CD4-positive, alpha-beta T cell (primary cell): Measurements from ENCODE around the gene ESR2. TPM values are rescaled to one million over a fixed set of nuclear protein-coding genes. Genes with fewer than 3 reads are reported as not detected.

Experiments used
- ATAC-seq: fragments of 200-7000 bp; cut with Tn5 transposase; one replicate; pipeline ENCODE4 v1.10.0; 2022; ENCODE audit warnings: mild to moderate bottlenecking; ENCODE audit not compliant: poor library complexity
- CTCF ChIA-PET: fragments of 350-600 bp; sonication (Branson Sonifier 250); formaldehyde crosslinking; loops from one replicate; lab custom pipeline; 2021; ENCODE audit warnings: antibody characterized with exemption, inconsistent platforms; lab: Charles Lee
- POLR2A ChIA-PET: fragments of 350-600 bp; sonication (Branson Sonifier 250); formaldehyde crosslinking; loops from one replicate; lab custom pipeline; 2021; ENCODE audit warnings: antibody characterized with exemption, inconsistent platforms; lab: Charles Lee
- DNase-seq, 14 experiments: peaks; one replicate each; pipeline ENCODE4 v3.0.0-alpha.2; 2013 to 2020; ENCODE audit warnings: mixed read lengths in 2 of 14
- H3K27ac ChIP-seq, 2 donors: one replicate each; pipeline versions ENCODE4 v1.5.1 to v1.7.0; 2013; ENCODE audit warnings: low read length in 2 of 2, low read depth in 1 of 2, mild to moderate bottlenecking in 1 of 2
- H3K27me3 ChIP-seq, 2 experiments: 1 replicate in 1 of 2; 2 replicates in 1 of 2; pipeline versions ENCODE4 v1.6.1 to v1.7.0; 2013; ENCODE audit warnings: low read length in 2 of 2, control low read depth in 1 of 2, mild to moderate bottlenecking in 1 of 2, moderate library complexity in 1 of 2; ENCODE audit not compliant: insufficient read depth in 2 of 2, control insufficient read depth in 1 of 2
- H3K36me3 ChIP-seq: one replicate; pipeline ENCODE4 v1.6.1; 2013; ENCODE audit warnings: low read length, control low read depth; ENCODE audit not compliant: insufficient read depth
- H3K4me1 ChIP-seq: one replicate; pipeline ENCODE4 v1.6.1; 2013; ENCODE audit warnings: low read length, control low read depth; ENCODE audit not compliant: insufficient read depth
- H3K4me3 ChIP-seq: one replicate; pipeline ENCODE4 v1.5.1; 2013; ENCODE audit warnings: mild to moderate bottlenecking, low read length, moderate library complexity
- H3K9me3 ChIP-seq, 2 experiments: 1 replicate in 1 of 2; 2 replicates in 1 of 2; pipeline versions ENCODE4 v1.6.1 to v1.7.0; 2013; ENCODE audit warnings: low read length in 2 of 2, mild to moderate bottlenecking in 2 of 2, control low read depth in 1 of 2, moderate library complexity in 1 of 2; ENCODE audit not compliant: control insufficient read depth in 1 of 2, insufficient read depth in 1 of 2
- H3K27ac Mint-ChIP-seq: one replicate; pipeline ENCODE4 v1.8.0; 2020; ENCODE audit warnings: mixed read lengths
- H3K27me3 Mint-ChIP-seq: one replicate; pipeline ENCODE4 v1.8.0; 2021; ENCODE audit warnings: mixed read lengths
- H3K36me3 Mint-ChIP-seq: one replicate; pipeline ENCODE4 v1.8.0; 2021; ENCODE audit warnings: low read depth, mixed read lengths
- H3K4me1 Mint-ChIP-seq: one replicate; pipeline ENCODE4 v1.8.0; 2021; ENCODE audit warnings: low read depth, mixed read lengths
- H3K4me3 Mint-ChIP-seq: one replicate; pipeline ENCODE4 v1.8.0; 2020; ENCODE audit warnings: mild to moderate bottlenecking, mixed read lengths
- H3K9me3 Mint-ChIP-seq: one replicate; pipeline ENCODE4 v1.8.0; 2020; ENCODE audit warnings: mixed read lengths
- intact Hi-C, 2 experiments: fragments of 100-400 bp; cut with DNase I in 1 of 2; cut with micrococcal nuclease in 1 of 2; formaldehyde crosslinking; loops; one replicate each; pipeline versions ENCODE4 v1.15.1 to v1.9.0; 2023 to 2025; cut with DNase I, micrococcal nuclease
- total RNA-seq, 174 experiments: library from RNA in 2 of 174; stranded (reverse) in 2 of 174; gene quantifications; one replicate each; pipeline ENCODE4 v1.2.3 and lab custom pipeline; 2021 to 2026
- TF ChIP-seq, protein P1 (sequence below): fragments of 200-600 bp; IDR thresholded peaks from one replicate; pipeline ENCODE4 v1.8.0; 2022; ENCODE audit warnings: antibody characterized with exemption, mild to moderate bottlenecking

Gene ESR2
- total RNA-seq, 2 experiments from 2014 or later: 0.08 TPM; not detected in 1

DNA sequence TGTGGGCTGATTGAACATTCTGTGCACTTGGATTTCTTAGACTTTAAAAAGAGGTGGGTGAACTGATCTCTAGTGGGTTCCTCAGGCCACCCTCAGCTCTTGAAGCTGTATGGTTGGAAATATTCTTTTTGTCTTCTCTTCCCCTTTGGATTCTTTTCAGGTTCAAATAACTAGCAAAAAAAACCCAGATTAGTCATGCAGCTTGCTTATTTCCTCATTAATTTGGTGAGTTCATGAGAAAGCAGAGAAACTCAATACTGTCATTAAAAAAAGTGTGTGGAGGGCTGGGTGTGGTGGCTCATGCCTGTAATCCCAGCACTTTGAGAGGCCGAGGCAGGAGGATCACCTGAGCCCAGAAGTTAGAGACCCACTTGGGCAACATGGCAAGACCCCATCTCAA is 183.4 kb downstream of the ESR2 start:
- intact Hi-C loops: no loop called here
- no peak for DNase-seq
- H3K27me3 Mint-ChIP-seq: no peaks in the 10 kb centered on the region

DNA sequence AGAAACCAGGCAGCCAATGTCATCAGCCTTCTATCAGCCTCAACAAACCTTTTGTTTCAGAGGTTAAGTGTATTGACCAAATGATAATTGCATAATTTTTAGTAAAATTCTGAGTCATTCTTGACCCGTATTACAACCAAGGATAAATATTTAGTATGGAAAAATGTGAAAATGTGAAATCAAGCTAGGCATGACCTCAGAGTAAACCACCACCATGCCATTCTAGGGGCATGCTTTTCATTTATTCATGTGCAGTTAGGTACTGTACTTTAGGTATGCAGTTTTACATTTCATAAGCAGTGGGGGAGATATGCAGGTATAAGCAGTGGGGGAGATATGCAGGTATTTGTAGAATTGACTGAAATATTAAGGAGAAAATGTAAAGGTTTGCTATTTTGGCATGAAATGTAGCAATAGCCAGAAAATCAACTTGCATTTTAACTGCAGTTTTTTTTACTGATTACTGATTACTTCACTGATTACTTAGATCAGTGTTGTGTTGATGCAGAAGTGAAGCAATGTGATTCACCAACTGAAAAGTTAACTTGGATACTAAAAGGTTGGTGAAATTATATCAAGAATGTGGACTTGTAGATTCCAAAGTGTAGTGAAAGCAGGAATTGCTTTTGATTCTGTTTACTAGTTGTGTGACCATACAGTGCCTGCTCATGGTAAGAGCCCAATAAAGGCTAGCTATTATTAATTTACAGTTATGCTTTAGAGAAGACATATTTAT is 184.2 kb downstream of the ESR2 start:
- no peaks in the 10 kb centered on the region for H3K27me3 ChIP-seq
- ATAC-seq: no peak
- H3K4me1 ChIP-seq: no peaks in the 10 kb centered on the region
- DNase-seq: no peak
- no peaks in the 10 kb centered on the region for H3K9me3 ChIP-seq
- ChIA-PET CTCF (no interaction called here), POLR2A (no interaction called here)
- H3K4me3 ChIP-seq: no peak overlapping the region
- Mint-ChIP-seq H3K9me3 (no peaks in the 10 kb centered on the region), H3K27ac (no peak overlapping the region), H3K27me3 (no peaks in the 10 kb centered on the region), H3K4me1 (no peaks in the 10 kb centered on the region), H3K36me3 (peaks cover 68% of the 10 kb centered on the region), H3K4me3 (no peak overlapping the region)
- intact Hi-C loops: no loop called here
- TF ChIP-seq, protein P1, sequence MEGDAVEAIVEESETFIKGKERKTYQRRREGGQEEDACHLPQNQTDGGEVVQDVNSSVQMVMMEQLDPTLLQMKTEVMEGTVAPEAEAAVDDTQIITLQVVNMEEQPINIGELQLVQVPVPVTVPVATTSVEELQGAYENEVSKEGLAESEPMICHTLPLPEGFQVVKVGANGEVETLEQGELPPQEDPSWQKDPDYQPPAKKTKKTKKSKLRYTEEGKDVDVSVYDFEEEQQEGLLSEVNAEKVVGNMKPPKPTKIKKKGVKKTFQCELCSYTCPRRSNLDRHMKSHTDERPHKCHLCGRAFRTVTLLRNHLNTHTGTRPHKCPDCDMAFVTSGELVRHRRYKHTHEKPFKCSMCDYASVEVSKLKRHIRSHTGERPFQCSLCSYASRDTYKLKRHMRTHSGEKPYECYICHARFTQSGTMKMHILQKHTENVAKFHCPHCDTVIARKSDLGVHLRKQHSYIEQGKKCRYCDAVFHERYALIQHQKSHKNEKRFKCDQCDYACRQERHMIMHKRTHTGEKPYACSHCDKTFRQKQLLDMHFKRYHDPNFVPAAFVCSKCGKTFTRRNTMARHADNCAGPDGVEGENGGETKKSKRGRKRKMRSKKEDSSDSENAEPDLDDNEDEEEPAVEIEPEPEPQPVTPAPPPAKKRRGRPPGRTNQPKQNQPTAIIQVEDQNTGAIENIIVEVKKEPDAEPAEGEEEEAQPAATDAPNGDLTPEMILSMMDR: no peak
- no peak overlapping the region for H3K27ac ChIP-seq
- peaks cover 91% of the 10 kb centered on the region for H3K36me3 ChIP-seq

More for the DNA sequence above, 183.4 kb downstream of the ESR2 start:
- H3K27me3 ChIP-seq: no peaks in the 10 kb centered on the region
- Mint-ChIP-seq H3K4me3 (no peak overlapping the region), H3K36me3 (peaks cover 65% of the 10 kb centered on the region), H3K27ac (no peak overlapping the region), H3K4me1 (no peaks in the 10 kb centered on the region), H3K9me3 (no peaks in the 10 kb centered on the region)
- peaks cover 91% of the 10 kb centered on the region for H3K36me3 ChIP-seq
- H3K4me3 ChIP-seq: no peak overlapping the region
- H3K4me1 ChIP-seq: no peaks in the 10 kb centered on the region
- CTCF ChIA-PET: no interaction called here
- no peak for ATAC-seq
- H3K9me3 ChIP-seq: no peaks in the 10 kb centered on the region
- TF ChIP-seq, protein P1: no peak
- POLR2A ChIA-PET: no interaction called here
- no peak overlapping the region for H3K27ac ChIP-seq

DNA sequence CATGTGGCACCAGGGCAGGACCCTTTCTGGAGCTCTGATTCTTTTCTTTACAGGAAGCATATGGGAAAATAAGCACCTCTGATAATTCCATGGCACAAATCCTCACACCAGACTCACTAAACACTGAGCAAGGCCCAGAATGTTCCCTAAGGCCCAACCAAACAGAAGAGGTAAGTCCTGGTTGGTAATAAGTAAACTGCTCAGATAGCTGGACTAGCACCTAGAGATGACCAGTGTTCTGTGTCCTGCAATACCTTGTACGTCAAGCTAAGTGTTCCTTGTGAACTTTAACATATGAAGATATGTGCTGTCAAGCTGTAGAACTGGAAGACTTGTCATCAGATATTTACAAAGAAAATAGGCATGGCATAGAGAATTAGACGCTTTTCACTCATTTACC is 186.7 kb downstream of the ESR2 start:
- Mint-ChIP-seq H3K4me1 (no peaks in the 10 kb centered on the region), H3K9me3 (no peaks in the 10 kb centered on the region), H3K4me3 (no peak overlapping the region), H3K27me3 (no peaks in the 10 kb centered on the region), H3K27ac (no peak overlapping the region), H3K36me3 (peaks cover 70% of the 10 kb centered on the region)
- intact Hi-C loops: no loop called here
- TF ChIP-seq, protein P1: no peak
- peaks cover 89% of the 10 kb centered on the region for H3K36me3 ChIP-seq
- H3K4me3 ChIP-seq: no peak overlapping the region
- H3K27me3 ChIP-seq: no peaks in the 10 kb centered on the region
- no peaks in the 10 kb centered on the region for H3K4me1 ChIP-seq
- H3K27ac ChIP-seq: no peak overlapping the region
- ATAC-seq (no peak), DNase-seq (no peak)
- ChIA-PET POLR2A (no interaction called here), CTCF (no interaction called here)
- no peaks in the 10 kb centered on the region for H3K9me3 ChIP-seq
